Astrocyte of the spinal cord (primary cell): ENCODE results near the gene XKR7.

ENCODE experiments used
- DNase-seq: peaks from one replicate; pipeline ENCODE4 v3.0.0; 2011; ENCODE audit warnings: low read depth, low spot score
- H3K4me3 ChIP-seq: 2 replicates; pipeline ENCODE4 v1.5.1; 2011; ENCODE audit warnings: low read depth, mild to moderate bottlenecking, low read length, moderate library complexity
- CTCF ChIP-seq: IDR thresholded peaks from 2 replicates; pipeline ENCODE4 v1.5.1; 2012; ENCODE audit warnings: low read depth, mild to moderate bottlenecking, low read length, inconsistent platforms
- in situ Hi-C: cut with HindIII; loops from 2 replicates; pipeline ENCODE4 v1.10.0; 2017; ENCODE audit warnings: low sequenced_read_pairs

XKR7 gene

GRCh38 chr20:31939661-31940060 lies 28.3 kb upstream of the XKR7 start:
- no peak for TF ChIP-seq CTCF
- no peak for DNase-seq
- H3K4me3 ChIP-seq, result no peak overlapping the region
- in situ Hi-C loops, result no loop called here

DNA sequence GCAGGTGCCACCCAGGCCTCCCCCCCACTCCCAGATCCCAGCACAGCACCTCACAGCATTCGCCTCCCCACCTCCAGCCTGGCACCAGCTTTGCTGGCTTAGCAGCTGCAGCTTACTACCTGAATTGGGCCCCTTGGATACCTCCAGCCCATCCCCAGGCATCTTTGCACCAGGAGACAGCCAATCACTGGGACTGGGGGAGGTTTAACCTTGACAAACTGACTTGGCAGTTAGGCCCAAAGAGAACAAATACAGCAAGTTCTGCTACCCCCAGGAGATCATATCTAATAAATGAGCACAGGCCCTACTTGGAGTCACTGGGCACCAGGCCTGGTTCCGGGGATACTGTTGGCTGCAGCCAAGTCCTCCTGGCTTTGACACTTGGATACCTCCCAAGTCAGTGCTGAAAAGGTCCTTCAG lies 24.9 kb upstream of the XKR7 start:
- no peak overlapping the region for H3K4me3 ChIP-seq
- in situ Hi-C loops, result no loop called here
- no peak for TF ChIP-seq CTCF
- DNase-seq, result no peak

DNA sequence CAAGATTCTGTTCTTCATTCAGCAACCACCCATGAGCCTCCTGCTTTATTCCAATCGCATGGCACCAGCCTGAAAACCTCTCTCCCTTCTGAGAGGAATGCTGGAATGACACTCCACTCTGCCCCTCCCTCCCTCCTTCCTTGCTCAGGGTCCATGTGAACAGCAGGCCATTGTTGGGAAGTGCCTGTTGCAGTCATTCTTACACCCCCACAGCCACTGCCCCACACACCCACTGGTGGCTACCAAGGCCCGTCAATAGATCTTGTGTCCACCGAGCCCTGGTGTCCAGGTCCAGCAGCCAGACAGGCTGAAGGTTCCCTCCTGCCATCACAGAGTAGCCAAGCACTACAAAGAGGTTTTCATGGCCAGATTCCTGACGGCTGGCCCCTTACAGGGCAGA lies 22.6 kb upstream of the XKR7 start:
- in situ Hi-C loops, result no loop called here

DNA sequence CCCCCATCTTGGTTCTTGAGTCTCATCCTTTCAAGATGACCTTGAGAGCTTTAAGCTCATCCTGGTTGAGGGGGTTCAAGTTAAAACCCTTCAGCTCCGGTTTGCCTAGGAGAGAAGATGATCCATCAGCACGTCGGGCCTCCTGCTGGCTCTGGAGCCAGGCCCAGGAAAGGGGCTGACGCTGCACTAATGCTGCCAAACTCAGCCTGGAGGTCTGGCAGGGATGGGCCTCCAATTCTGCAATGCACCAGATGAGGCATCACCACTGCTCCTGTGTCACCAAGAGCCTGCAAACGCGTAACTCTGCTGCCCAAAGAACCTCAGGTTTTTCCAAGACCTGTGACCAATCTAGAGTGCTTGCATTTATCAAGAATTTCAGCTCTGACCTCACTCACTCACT lies 22.2 kb upstream of the XKR7 start:
- TF ChIP-seq CTCF, result no peak
- no peak overlapping the region for H3K4me3 ChIP-seq
- in situ Hi-C loops, result no loop called here
- DNase-seq, result peak; percentile 68

More for the DNA sequence above, 22.6 kb upstream of the XKR7 start:
- no peak for TF ChIP-seq CTCF
- no peak overlapping the region for H3K4me3 ChIP-seq
- DNase-seq, result no peak

DNA sequence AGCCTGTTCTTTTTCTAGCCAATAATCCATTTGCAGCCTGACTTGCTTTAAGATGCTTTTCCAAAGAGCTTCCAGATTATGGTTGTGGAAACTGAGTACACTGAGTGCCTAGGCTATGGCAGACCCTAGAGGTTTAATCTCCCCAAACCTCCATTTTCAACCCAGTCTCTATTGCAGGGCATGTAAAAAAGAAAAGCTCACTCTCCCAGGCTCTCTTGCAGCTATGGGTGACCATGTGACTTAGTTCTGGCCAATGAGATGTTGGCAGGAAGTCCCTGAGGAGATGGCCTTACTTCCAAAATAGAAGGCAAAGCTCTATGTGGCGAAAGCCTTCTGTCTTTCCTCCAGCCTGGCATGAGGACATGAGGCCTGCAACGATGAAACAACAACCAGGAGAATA lies 19.9 kb upstream of the XKR7 start:
- in situ Hi-C loops, result no loop called here
- DNase-seq, result no peak
- TF ChIP-seq CTCF, result no peak
- no peak overlapping the region for H3K4me3 ChIP-seq

- in situ Hi-C loops, result no loop called here
- no peak for TF ChIP-seq CTCF
- no peak overlapping the region for H3K4me3 ChIP-seq
- DNase-seq, result no peak
Measured at GRCh38 chr20:31949877-31950646, 17.9 kb upstream of the XKR7 start.
